ENCODE measurements around the gene EBLN1. TPM values are rescaled to one million over a fixed set of nuclear protein-coding genes. Genes with fewer than 3 reads are reported as not detected.

EBLN1 gene
- total RNA-seq, 1 experiment from 2014 or later: not detected

GRCh38 chr10:22180724-22181123, 37.1 kb downstream of the EBLN1 start:
- Histone ChIP-seq H4K91ac (ENCODE audit: insufficient read length, low read depth, low read length) (no peak overlapping the region), H3K79me2 (ENCODE audit: insufficient read depth, low read length) (no peaks in the 10 kb centered on the region), H3K56ac (ENCODE audit: insufficient read length, low read depth, low read length) (no peak overlapping the region), H2BK120ac (ENCODE audit: low read depth, low read length, poor library complexity, severe bottlenecking) (no peak overlapping the region), H3K27ac (ENCODE audit: insufficient read length, low read depth, low read length) (no peak overlapping the region), H2AK5ac (ENCODE audit: insufficient read length, low read length) (no peak overlapping the region), H3K9me3 (ENCODE audit: control insufficient read depth, low read depth, low read length) (no peaks in the 10 kb centered on the region), H3K79me1 (ENCODE audit: insufficient read depth, low read depth, low read length, poor library complexity, severe bottlenecking) (no peaks in the 10 kb centered on the region), H4K8ac (replicated peaks; ENCODE audit: insufficient read length, low read depth, low read length) (no peak overlapping the region), H2BK12ac (ENCODE audit: insufficient read length, low read depth, low read length) (no peak overlapping the region), H3K23me2 (ENCODE audit: insufficient read length, low read depth, low read length, poor library complexity, severe bottlenecking) (no peaks in the 10 kb centered on the region), H3K4me1 (ENCODE audit: insufficient read depth, low read length) (no peaks in the 10 kb centered on the region), H4K20me1 (ENCODE audit: control insufficient read depth, insufficient read depth, insufficient read length) (no peaks in the 10 kb centered on the region), H2AFZ (ENCODE audit: low read length) (no peak overlapping the region), H4K5ac (ENCODE audit: insufficient read length, low read depth, low read length) (no peak overlapping the region), H3K4ac (ENCODE audit: low read depth, low read length) (no peak overlapping the region), H2BK15ac (ENCODE audit: low read depth, low read length) (no peak overlapping the region), H3K23ac (ENCODE audit: insufficient read length, low read depth, low read length) (no peak overlapping the region), H2BK5ac (ENCODE audit: insufficient read length, low read length) (no peak overlapping the region), H3T11ph (ENCODE audit: low read length) (no peak overlapping the region), H3K14ac (ENCODE audit: insufficient read depth, low read length) (no peak overlapping the region), H3K4me2 (ENCODE audit: insufficient read depth, insufficient read length, low read length) (no peak overlapping the region), H2BK20ac (ENCODE audit: low read depth, low read length, poor library complexity, severe bottlenecking) (no peak overlapping the region), H3K18ac (ENCODE audit: insufficient read length, low read depth, low read length) (no peak overlapping the region), H3K9ac (ENCODE audit: extremely low read depth, insufficient read length, low read length) (no peak overlapping the region), H3K27me3 (ENCODE audit: insufficient read depth, low read length) (no peaks in the 10 kb centered on the region)
- H3K4me1 Mint-ChIP-seq: peaks cover 2 to 3% of the 10 kb centered on the region in 2 experiments; a peak in 3 of 4 replicates
- no peak overlapping the region for H3K4me3 Mint-ChIP-seq
- no peak for DNase-seq
- WGBS (ENCODE audit: extremely low coverage, insufficient read length, low lambda C conversion rate): no CpG with 5 or more reads among the region's 2 CpGs
- H3K27ac Mint-ChIP-seq: no peak overlapping the region
- TF ChIP-seq CTCF (conservative IDR thresholded peaks at IDR 0.05): no peak
- no peaks in the 10 kb centered on the region for H3K27me3 Mint-ChIP-seq (ENCODE audit: low read depth)
- peaks cover 0 to 11% (median 1%) of the 10 kb centered on the region in 3 experiments; a peak in 3 of 7 replicates for H3K36me3 Mint-ChIP-seq (ENCODE audit: insufficient read depth in 1 of 3, low read depth in 3 of 3)
- peaks cover 6 to 7% of the 10 kb centered on the region in 2 experiments; a peak in 4 of 5 replicates for H3K9me3 Mint-ChIP-seq

All from H9 (cell line).